Caco-2 (cell line): Measurements from ENCODE around the gene KRT28. TPM values are rescaled to one million over a fixed set of nuclear protein-coding genes. Genes with fewer than 3 reads are reported as not detected.

Source experiments
- BruUV-seq: library from RNA; stranded (reverse); fragments of 400-500 nt; replicated peaks from 2 replicates; lab custom pipeline; 2021; lab: Mats Ljungman, UMichigan
- CTCF ChIA-PET: fragments of 300-600 bp; sonication (Branson Sonifier 250); formaldehyde crosslinking; loops from one replicate; lab custom pipeline; 2022; ENCODE audit warnings: antibody characterized with exemption; lab: Charles Lee
- POLR2A ChIA-PET: fragments of 300-600 bp; sonication (Branson Sonifier 250); formaldehyde crosslinking; loops from one replicate; lab custom pipeline; 2022; ENCODE audit warnings: antibody characterized with exemption; lab: Charles Lee
- DNase-seq, 2 experiments: peaks; one replicate each; pipeline versions ENCODE4 v3.0.0 to v3.0.0-alpha.2; 2020 to 2022
- H3K27me3 ChIP-seq: replicated peaks from 2 replicates; pipeline ENCODE4 v1.6.0; 2011; ENCODE audit warnings: low read length; ENCODE audit not compliant: control insufficient read depth, insufficient read depth
- H3K36me3 ChIP-seq: 2 replicates; pipeline ENCODE4 v1.5.1; 2011; ENCODE audit warnings: low read length; ENCODE audit not compliant: control insufficient read depth, insufficient read depth
- H3K4me1 ChIP-seq: fragments of 250-450 bp; sonication (Bioruptor Pico); 2 replicates; pipeline ENCODE4 v1.5.1; 2020; ENCODE audit warnings: mild to moderate bottlenecking
- H3K4me3 ChIP-seq: 2 replicates; pipeline ENCODE4 v1.5.1; 2011; ENCODE audit warnings: low read depth, mild to moderate bottlenecking, control low read depth, low read length
- H3K9me3 ChIP-seq: fragments of 250-450 bp; sonication (Bioruptor Pico); 2 replicates; pipeline ENCODE4 v1.5.1; 2020; ENCODE audit warnings: mild to moderate bottlenecking, moderate library complexity
- H3K27ac Mint-ChIP-seq: one replicate; pipeline ENCODE4 v1.8.0; 2022; ENCODE audit warnings: mixed read lengths; ENCODE audit not compliant: unreplicated experiment
- H3K27me3 Mint-ChIP-seq: one replicate; pipeline ENCODE4 v1.8.0; 2022; ENCODE audit warnings: mixed read lengths; ENCODE audit not compliant: insufficient read depth, unreplicated experiment
- H3K36me3 Mint-ChIP-seq: one replicate; pipeline ENCODE4 v1.8.0; 2022; ENCODE audit warnings: mild to moderate bottlenecking, mixed read lengths; ENCODE audit not compliant: insufficient read depth, unreplicated experiment
- H3K4me1 Mint-ChIP-seq: one replicate; pipeline ENCODE4 v1.8.0; 2022; ENCODE audit warnings: low read depth, mixed read lengths; ENCODE audit not compliant: unreplicated experiment
- H3K4me3 Mint-ChIP-seq: one replicate; pipeline ENCODE4 v1.8.0; 2022; ENCODE audit warnings: mild to moderate bottlenecking, moderate library complexity, mixed read lengths; ENCODE audit not compliant: unreplicated experiment
- H3K9me3 Mint-ChIP-seq: one replicate; pipeline ENCODE4 v1.8.0; 2022; ENCODE audit warnings: mixed read lengths; ENCODE audit not compliant: unreplicated experiment
- intact Hi-C: fragments of 100-400 bp; cut with micrococcal nuclease; formaldehyde crosslinking; loops from one replicate; pipeline ENCODE4 v1.10.0; 2022; ENCODE audit not compliant: unreplicated experiment
- total RNA-seq: library from RNA; stranded (reverse); gene quantifications from 2 replicates; pipeline ENCODE4 v1.2.3, GENCODE V29; 2022
- TF ChIP-seq, protein P1 (sequence below), 2 experiments: fragments of 200-600 bp in 1 of 2; IDR thresholded peaks; 1 replicate in 1 of 2; 2 replicates in 1 of 2; pipeline versions ENCODE4 v1.5.1 to v1.8.0; 2011 to 2022; ENCODE audit warnings: antibody characterized with exemption in 1 of 2, control low read depth in 1 of 2, inconsistent platforms in 1 of 2, low read depth in 1 of 2, low read length in 1 of 2, mild to moderate bottlenecking in 1 of 2, moderate library complexity in 1 of 2; ENCODE audit not compliant: insufficient read depth in 1 of 2, severe bottlenecking in 1 of 2, unreplicated experiment in 1 of 2

The KRT28 gene
- total RNA-seq, 1 experiment from 2014 or later, result not detected

DNA sequence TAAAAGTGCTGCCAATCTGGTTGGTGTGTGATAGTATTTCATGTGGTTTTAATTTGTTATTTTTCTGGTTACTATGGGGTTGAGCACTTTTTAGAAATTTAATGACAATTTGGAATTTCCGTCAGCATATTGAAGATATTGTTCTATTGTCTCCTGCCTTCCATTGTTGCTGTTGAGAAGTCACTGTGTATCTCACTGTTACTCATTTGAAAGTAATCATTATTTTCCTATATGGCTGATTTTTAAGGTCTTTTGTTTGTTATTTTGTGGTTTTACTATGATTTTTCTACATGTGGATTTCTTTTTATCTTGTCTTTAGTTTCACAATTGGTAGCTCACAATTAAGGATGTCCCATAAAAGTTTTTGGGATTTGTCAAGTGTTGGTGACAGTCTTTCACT lies 36.0 kb downstream of the KRT28 start:
- Mint-ChIP-seq H3K27ac (no peak overlapping the region), H3K9me3 (peaks cover 44% of the 10 kb centered on the region), H3K4me1 (no peaks in the 10 kb centered on the region), H3K27me3 (peaks cover 4% of the 10 kb centered on the region), H3K4me3 (no peak overlapping the region), H3K36me3 (no peaks in the 10 kb centered on the region)
- BruUV-seq, result no TSS peak
- Histone ChIP-seq H3K27me3 (no peaks in the 10 kb centered on the region), H3K4me1 (no peaks in the 10 kb centered on the region), H3K9me3 (peaks cover 34% of the 10 kb centered on the region), H3K36me3 (no peaks in the 10 kb centered on the region), H3K4me3 (no peak overlapping the region)
- intact Hi-C loops, result no loop called here
- TF ChIP-seq, protein P1, sequence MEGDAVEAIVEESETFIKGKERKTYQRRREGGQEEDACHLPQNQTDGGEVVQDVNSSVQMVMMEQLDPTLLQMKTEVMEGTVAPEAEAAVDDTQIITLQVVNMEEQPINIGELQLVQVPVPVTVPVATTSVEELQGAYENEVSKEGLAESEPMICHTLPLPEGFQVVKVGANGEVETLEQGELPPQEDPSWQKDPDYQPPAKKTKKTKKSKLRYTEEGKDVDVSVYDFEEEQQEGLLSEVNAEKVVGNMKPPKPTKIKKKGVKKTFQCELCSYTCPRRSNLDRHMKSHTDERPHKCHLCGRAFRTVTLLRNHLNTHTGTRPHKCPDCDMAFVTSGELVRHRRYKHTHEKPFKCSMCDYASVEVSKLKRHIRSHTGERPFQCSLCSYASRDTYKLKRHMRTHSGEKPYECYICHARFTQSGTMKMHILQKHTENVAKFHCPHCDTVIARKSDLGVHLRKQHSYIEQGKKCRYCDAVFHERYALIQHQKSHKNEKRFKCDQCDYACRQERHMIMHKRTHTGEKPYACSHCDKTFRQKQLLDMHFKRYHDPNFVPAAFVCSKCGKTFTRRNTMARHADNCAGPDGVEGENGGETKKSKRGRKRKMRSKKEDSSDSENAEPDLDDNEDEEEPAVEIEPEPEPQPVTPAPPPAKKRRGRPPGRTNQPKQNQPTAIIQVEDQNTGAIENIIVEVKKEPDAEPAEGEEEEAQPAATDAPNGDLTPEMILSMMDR (IDR thresholded peaks at IDR 0.05; ENCODE audit: insufficient read depth in 1 of 2, low read depth in 1 of 2, low read length in 1 of 2, severe bottlenecking in 1 of 2, unreplicated experiment in 1 of 2), result no peak
- CTCF ChIA-PET, result no interaction called here
- POLR2A ChIA-PET, result no interaction called here
- DNase-seq, result no peak

GRCh38 chr17:40760105-40761016 lies 39.4 kb downstream of the KRT28 start:
- H3K27me3 ChIP-seq, result no peaks in the 10 kb centered on the region
- intact Hi-C loops, result no loop called here
- POLR2A ChIA-PET, result no interaction called here
- Mint-ChIP-seq H3K4me3 (no peak overlapping the region), H3K36me3 (no peaks in the 10 kb centered on the region), H3K4me1 (no peaks in the 10 kb centered on the region), H3K9me3 (peaks cover 59% of the 10 kb centered on the region), H3K27me3 (peaks cover 13% of the 10 kb centered on the region), H3K27ac (no peak overlapping the region)
- H3K9me3 ChIP-seq, result peaks cover 38% of the 10 kb centered on the region
- DNase-seq, result no peak
- CTCF ChIA-PET, result interaction anchor here (1.0 kb wide), 1 partner anchor 145 kb away, joined by 3 read pairs; no protein-coding TSS in a partner anchor
- BruUV-seq, result no TSS peak
- H3K4me1 ChIP-seq, result no peaks in the 10 kb centered on the region
- TF ChIP-seq, protein P1 (IDR thresholded peaks at IDR 0.05; ENCODE audit: insufficient read depth in 1 of 2, low read depth in 1 of 2, low read length in 1 of 2, severe bottlenecking in 1 of 2, unreplicated experiment in 1 of 2), result no peak
- no peaks in the 10 kb centered on the region for H3K36me3 ChIP-seq
- no peak overlapping the region for H3K4me3 ChIP-seq

DNA sequence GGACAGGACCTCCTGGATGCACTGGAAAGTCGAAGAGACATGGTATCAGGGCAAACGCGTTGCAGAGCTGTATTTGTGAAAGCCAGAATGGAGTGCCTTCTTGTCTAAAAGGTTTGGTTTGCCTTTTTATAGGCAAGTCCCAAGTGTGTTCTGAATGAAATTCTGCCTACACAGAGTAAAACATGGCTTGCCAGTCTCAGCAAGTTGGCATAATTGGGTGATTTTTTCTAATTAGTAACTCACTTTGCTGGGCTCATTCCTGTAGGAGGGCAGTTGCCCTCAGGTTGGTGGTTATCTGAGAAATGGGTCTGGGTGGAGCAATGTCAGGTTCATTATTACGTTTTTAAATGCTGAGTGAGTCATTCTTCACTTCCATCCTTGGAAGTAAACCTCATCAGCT lies 44.5 kb downstream of the KRT28 start, which contains the start of gene KRT25:
Gene KRT25 (minus strand): TSS at position 101 of the 400 bp plus-strand sequence. CDS start 60 bp downstream, at position 41.
- Mint-ChIP-seq H3K9me3 (peaks cover 29% of the 10 kb centered on the region), H3K36me3 (no peaks in the 10 kb centered on the region), H3K27me3 (peaks cover 13% of the 10 kb centered on the region), H3K27ac (no peak within 1 kb of the TSS), H3K4me1 (no peaks in the 10 kb centered on the region), H3K4me3 (no peak within 1 kb of the TSS)
- BruUV-seq, result no TSS peak
- Histone ChIP-seq H3K27me3 (no peaks in the 10 kb centered on the region), H3K4me1 (no peaks in the 10 kb centered on the region), H3K9me3 (peaks cover 17% of the 10 kb centered on the region), H3K36me3 (no peaks in the 10 kb centered on the region), H3K4me3 (no peak within 1 kb of the TSS)
- ChIA-PET CTCF (no interaction called here), POLR2A (no interaction called here)
- intact Hi-C loops, result no loop called here
- DNase-seq, result no peak
- TF ChIP-seq, protein P1 (IDR thresholded peaks at IDR 0.05; ENCODE audit: insufficient read depth in 1 of 2, low read depth in 1 of 2, low read length in 1 of 2, severe bottlenecking in 1 of 2, unreplicated experiment in 1 of 2), result no peak
